Activated naive CD4-positive, alpha-beta T cell (primary cell): Measurements from ENCODE around the gene BANK1.

Source experiments
- DNase-seq, 4 experiments: peaks; one replicate each; lab custom pipeline; 2025; lab: John Stamatoyannopoulos, UW

The BANK1 gene

GRCh38 chr4:101823864-101824263 lies 33.3 kb downstream of the BANK1 start:
- DNase-seq = no peak

GRCh38 chr4:101824500-101824899 lies 34.0 kb downstream of the BANK1 start:
- DNase-seq = no peak

GRCh38 chr4:101825953-101826352 lies 35.4 kb downstream of the BANK1 start:
- no peak for DNase-seq

- DNase-seq = no peak
These were observed 41.3 kb downstream of the BANK1 start for GRCh38 chr4:101831816-101832215.

GRCh38 chr4:101833480-101833879 lies 43.0 kb downstream of the BANK1 start:
- no peak for DNase-seq

GRCh38 chr4:101835121-101835904 lies 44.8 kb downstream of the BANK1 start:
- DNase-seq = no peak

- DNase-seq = no peak
These were observed 52.5 kb downstream of the BANK1 start for GRCh38 chr4:101843054-101843453.

GRCh38 chr4:101846550-101846949 lies 56.0 kb downstream of the BANK1 start:
- DNase-seq = no peak

GRCh38 chr4:101850698-101851097 lies 60.2 kb downstream of the BANK1 start:
- DNase-seq = no peak

- DNase-seq = no peak
These were observed 61.1 kb downstream of the BANK1 start for GRCh38 chr4:101851672-101852071.

GRCh38 chr4:101853028-101853427 lies 62.5 kb downstream of the BANK1 start:
- DNase-seq = no peak

- no peak for DNase-seq
These were observed 63.2 kb downstream of the BANK1 start for GRCh38 chr4:101853691-101854090.

GRCh38 chr4:101855239-101855638 lies 64.7 kb downstream of the BANK1 start:
- no peak for DNase-seq

- no peak for DNase-seq
These were observed 65.6 kb downstream of the BANK1 start for GRCh38 chr4:101856149-101856548.

- no peak for DNase-seq
These were observed 66.6 kb downstream of the BANK1 start for GRCh38 chr4:101857176-101857575.

- DNase-seq = no peak
These were observed 68.1 kb downstream of the BANK1 start for GRCh38 chr4:101858641-101859040.

- DNase-seq = no peak
These were observed 72.1 kb downstream of the BANK1 start for GRCh38 chr4:101862595-101862994.

- DNase-seq = no peak
These were observed 74.1 kb downstream of the BANK1 start for GRCh38 chr4:101864660-101865059.

- DNase-seq = no peak
These were observed 75.1 kb downstream of the BANK1 start for GRCh38 chr4:101865501-101866062.

GRCh38 chr4:101870874-101871273 lies 80.3 kb downstream of the BANK1 start:
- no peak for DNase-seq

GRCh38 chr4:101871962-101872676 lies 81.6 kb downstream of the BANK1 start:
- no peak for DNase-seq

- no peak for DNase-seq
These were observed 95.0 kb downstream of the BANK1 start for GRCh38 chr4:101885574-101885973.

- DNase-seq = no peak
These were observed 96.3 kb downstream of the BANK1 start for GRCh38 chr4:101886826-101887225.
